ENCODE data around the gene SPESP1.
"Not testable (repeated sequence)": the region's sequence is repeated elsewhere in the genome, so short reads cannot be mapped to it uniquely, and the experiment has no call there.

SPESP1 gene

DNA sequence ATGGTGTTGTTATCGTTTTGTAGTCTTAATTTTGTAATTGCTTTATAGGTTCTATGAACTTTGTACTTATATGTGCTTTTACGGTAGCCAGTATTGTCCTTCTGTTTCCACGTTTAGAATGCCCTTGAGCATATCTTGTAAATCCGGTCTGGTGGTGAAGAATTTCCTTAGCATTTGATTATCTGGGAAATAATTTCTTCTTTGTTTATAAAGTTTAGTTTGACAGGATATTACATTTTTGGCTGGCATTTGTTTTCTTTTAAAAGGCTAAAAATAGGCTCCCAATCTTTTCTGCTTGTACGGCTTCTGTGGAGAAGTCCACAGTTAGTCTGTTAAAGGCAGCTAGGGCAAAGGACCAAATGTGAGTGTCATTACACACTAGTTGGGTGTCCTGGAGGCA is 36.7 kb downstream of the SPESP1 start:
- DNase-seq: no peak

GRCh38 chr15:68967948-68968347 is 37.6 kb downstream of the SPESP1 start:
- no peak for DNase-seq

GRCh38 chr15:68969298-68969697 is 39.0 kb downstream of the SPESP1 start:
- DNase-seq: no peak

GRCh38 chr15:68972201-68973065 is 42.1 kb downstream of the SPESP1 start:
- DNase-seq: no peak

DNA sequence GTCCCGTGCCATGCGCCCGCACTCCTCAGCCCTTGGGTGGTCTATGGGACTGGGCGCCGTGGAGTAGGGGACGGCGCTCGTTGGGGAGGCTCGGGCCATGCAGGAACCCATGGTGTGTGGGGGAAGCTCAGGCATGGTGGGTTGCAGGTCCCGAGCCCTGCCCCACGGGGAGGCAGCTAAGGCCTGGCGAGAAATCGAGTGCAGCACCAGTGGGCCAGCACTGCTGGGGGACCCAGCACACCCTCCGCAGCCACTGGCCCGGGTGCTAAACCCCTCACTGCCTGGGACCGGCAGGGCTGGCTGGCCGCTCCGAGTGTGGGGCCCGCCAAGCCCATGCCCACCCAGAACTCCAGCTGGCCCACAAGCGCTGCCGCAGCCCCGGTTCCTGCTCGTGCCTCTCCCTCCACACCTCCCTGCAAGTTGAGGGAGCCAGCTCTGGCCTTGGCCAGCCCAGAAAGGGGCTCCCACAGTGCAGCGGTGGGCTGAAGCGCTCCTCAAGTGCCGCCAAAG is 45.4 kb downstream of the SPESP1 start:
- not testable (repeated sequence) for DNase-seq

DNA sequence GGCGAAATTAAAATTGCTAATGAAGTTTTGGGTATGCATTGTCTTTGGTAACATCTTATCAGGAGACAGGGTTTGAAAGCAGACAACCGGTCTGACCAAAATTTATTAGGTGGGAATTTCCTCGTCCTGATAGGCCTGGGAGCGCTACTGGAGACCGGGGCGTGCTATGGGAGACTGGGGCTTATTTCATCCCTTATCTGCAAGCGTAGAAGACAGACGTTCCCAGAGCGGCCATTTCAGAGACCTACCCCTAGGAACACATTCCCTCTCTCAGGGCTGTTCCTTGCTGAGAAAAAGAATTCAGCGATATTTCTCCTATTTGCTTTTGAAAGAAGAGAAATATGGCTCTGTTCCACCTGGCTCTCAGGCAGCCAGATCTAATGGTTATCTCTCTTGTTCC is 47.1 kb downstream of the SPESP1 start:
- not testable (repeated sequence) for DNase-seq

DNA sequence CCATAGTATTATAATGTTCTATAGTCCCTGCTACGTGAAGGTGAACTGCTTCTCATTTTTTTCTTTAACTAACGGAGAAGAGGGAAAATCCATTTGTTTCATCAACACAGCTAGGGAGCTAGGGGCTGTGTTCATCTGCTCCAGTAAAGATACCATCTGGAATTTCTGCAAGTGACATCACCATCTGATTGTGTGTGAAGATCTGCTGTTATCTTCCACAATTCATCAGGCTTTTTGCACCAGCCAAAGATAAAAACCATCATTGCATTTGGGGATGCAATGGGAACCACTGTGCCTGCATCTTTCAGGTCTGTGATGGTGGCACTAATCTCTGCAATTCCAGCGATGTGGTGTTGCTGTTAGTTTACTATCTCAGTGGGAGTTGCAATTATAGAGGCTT is 48.7 kb downstream of the SPESP1 start:
- DNase-seq: no peak

DNA sequence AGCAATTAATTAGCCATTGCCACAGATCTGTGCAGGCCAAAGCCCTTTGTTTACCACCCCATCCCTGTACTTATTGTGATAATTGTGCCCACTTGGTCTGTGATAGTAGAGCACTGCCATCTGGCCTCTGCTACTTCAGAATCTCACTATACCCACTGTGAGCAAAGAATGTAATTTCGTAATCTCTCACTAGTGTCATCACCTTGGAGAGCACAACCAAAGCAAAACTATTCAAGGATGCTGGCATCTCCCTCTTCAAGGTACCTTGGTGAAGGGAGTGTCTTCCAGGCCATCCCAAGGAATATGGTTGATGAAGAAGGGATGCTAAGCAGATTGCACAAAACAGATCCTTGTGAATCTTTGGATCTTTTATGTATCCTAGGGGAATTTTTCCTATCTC is 49.5 kb downstream of the SPESP1 start:
- DNase-seq: no peak

DNA sequence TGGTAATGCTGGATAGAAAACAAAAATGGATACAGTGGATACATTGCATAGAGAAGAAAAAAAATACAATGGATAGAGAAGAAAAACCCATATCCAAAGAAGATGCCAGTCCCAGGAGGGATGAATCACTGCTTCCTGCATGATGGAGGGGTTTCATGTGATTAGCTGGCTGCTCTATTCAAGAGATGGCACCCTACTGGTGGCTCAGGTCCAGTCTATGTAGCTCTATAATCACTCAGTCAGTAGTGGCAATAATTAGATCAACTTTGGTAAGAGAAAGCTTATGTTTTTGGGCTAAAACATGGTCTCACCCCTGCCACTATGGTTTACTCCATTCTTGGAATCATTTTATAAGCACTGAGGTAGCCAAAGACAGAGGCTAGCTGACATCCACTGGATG is 50.5 kb downstream of the SPESP1 start:
- DNase-seq: no peak

DNA sequence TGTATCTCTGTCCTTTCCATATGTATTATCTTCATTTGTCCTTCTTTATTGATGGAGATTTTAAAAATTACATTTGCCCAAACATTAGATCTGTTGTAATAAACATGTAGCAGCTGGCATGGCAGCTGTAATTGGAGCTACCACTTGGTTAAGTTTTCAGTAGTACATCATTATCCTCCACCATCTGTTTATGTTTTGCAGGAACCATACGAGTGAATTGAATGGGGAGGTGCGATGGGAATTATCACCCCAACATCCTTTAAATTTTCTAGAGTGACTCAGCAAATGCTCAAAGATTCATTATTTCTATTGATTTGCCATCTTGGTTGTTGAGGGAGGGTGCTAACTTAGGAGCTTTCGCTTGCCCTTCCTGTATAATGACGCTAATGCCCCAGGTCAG is 51.6 kb downstream of the SPESP1 start:
- no peak for DNase-seq

DNA sequence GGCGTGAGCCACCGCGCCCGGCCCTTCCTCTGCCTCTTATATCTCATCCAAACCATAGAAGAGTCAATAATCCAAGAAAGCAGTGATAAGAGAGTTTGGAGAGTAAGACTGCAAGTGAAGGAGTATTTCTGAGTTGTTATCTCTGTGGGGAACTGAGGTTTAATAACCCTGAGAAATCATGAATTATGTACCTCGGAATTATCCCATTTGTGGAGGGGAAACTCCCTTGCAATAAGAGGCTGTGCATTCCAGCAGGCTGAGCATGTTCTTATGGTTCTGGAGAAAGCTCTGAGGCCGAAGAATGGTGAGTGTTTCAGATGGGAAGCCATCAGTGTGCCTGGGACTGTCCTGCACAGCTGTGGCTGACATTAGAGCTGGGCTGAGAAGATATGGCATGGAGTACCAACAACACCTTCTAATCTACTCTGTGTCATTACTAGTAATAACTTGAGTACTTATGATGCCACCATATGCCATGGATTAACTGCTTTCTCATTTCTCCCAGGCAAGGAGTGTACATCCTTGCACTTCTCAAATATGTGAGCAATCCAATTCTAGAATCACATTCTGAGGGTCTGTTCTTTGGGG is 52.7 kb downstream of the SPESP1 start:
- no peak for DNase-seq

- no peak for DNase-seq
These were observed 53.7 kb downstream of the SPESP1 start for GRCh38 chr15:68983961-68984481.

DNA sequence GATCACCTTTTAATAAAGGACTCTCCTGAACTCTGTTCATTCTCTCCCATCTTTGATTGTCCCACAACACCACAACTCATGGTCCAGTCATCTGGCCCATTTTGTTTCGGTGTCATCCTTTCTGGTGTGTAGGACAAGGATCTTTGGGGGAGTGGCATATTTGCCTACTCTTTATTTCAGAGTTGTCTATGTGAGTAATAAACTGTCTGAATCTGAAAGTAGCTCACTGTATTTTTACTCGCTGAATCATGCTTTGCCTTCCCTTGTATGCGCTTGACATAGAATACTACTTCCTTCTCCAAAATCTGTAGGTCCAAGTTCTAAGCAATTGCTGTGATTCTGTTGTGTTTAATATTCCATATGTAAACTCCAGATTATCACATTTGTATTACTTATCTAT is 54.3 kb downstream of the SPESP1 start:
- DNase-seq: no peak

DNA sequence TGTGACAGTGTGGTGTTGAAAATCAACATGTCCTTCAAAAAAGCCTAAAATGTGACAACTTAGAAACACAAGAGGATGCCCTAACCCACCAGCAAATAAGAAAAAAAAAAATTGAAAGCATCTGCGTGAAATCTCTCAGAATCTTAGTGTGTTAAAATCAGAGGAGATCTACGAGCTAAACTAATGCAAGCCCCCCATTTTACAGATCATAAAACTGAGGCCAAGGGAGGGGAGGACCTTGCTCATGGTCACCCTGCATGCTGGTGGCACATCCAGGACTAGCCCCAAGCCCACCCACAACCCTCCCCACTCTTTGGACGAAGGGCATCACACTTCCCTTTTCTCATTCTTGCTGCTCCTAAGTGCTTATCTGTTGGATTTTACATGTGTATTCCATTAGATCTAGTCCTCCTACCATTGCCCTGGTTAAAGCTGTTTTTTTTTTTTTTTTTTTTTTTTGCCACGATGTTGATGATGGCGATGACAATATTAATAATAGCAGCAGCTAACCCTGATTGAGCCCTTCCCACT is 55.1 kb downstream of the SPESP1 start:
- no peak for DNase-seq

GRCh38 chr15:68986322-68986721 is 56.0 kb downstream of the SPESP1 start:
- no peak for DNase-seq

DNA sequence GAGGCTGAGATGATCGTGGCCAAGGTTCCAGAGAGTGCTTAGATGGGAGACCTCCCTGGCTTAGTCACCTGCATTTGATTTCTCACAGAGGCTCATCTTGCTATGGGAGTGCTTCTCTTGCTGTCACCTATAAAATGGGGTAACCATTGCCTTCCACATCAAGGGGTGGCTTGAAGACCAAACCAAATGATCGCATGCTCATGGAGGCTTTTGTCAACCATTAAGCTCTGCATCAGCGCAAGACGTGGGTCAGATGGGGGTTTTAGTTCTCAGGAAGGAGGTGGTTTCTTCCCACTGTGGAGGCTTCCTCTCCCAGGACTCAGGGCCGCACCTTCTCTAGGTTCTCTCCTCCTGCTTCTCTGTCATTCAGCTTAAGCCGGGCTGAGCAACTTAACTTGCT is 56.8 kb downstream of the SPESP1 start:
- no peak for DNase-seq

- DNase-seq: no peak
These were observed 57.4 kb downstream of the SPESP1 start for GRCh38 chr15:68987676-68988075.

GRCh38 chr15:68989541-68990230 is 59.4 kb downstream of the SPESP1 start:
- DNase-seq: no peak

GRCh38 chr15:68990231-68990991 is 60.1 kb downstream of the SPESP1 start:
- DNase-seq: no peak

- DNase-seq: no peak
These were observed 60.7 kb downstream of the SPESP1 start for GRCh38 chr15:68990992-68991500.

GRCh38 chr15:68991723-68992122 is 61.4 kb downstream of the SPESP1 start:
- DNase-seq: peak; percentile 71

DNA sequence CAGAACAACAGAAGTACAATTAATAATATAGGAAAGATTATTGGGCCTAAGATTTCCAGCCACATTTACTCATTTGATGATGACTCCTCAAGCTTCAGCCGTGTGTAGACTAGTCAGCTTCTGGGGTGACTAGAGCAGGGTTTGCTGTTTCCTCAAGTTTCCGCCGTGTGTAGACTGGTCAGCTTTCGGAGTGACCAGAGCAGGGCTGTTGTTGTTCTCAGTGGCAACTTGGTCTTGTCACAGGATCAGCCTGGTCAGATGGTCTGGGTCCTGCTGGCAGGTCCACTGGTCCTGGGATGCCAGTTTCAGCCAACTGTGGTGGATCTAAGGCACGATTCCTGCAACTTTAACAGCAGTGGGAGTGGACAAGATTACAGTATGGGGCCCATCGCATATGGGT is 62.4 kb downstream of the SPESP1 start:
- no peak for DNase-seq
